SHP77 (cell line): ENCODE results near the gene LUZP1.
A peak's percentile ranks its signal among the peaks of the same experiment; 100 is the strongest.
"Not testable (repeated sequence)": the region's sequence is repeated elsewhere in the genome, so short reads cannot be mapped to it uniquely, and the experiment has no call there.

Source experiments
- DNase-seq, 2 experiments: peaks; one replicate each; lab custom pipeline; 2025; lab: John Stamatoyannopoulos, UW

LUZP1 gene

GRCh38 chr1:23168445-23169194, at the start of gene LUZP1:
TSS of gene LUZP1 (minus strand) at chr1:23168856.
- DNase-seq: peak; percentile 62 to 73

DNA sequence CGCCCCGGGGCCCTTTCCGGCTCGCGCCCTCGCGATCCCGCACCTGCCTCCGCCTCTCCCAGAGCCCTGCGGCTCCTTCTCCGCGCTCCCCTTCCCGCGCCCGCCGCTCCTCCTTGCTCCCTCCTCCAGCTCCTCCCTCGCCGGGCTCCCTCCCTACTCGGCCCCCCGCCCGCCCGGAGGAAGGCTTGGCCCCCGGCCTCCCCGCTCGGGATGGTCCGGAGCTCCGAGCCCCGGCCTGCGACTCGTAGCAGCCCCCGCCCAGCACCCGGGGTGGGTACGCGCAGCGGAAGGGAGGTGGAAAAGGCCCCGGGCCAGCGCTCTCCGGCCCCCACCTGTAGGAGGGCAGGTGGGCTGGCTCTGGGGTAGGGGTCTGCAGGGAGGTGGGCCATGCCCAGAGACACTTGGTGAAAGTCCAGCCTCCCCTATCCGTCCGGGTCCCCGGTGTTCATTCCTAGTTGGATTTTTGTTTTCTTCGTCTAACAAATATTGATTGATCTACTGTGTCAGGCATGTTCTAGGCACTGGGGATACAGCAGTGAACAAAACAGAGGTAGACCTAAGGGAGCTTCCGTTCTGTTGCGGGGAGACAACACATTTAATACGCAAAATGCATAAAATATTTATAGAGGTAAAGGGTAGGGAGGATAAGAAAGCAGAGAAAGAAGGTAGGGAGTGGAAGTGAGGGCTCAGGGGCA, 48.9 kb upstream of the LUZP1 start, which contains the start of gene HTR1D:
TSS of gene HTR1D (minus strand) at position 82 of the 695 bp plus-strand sequence. CDS start 23,283 bp downstream, outside the sequence.
- DNase-seq: no peak

GRCh38 chr1:23216771-23217420, 48.2 kb upstream of the LUZP1 start:
- no peak for DNase-seq

DNA sequence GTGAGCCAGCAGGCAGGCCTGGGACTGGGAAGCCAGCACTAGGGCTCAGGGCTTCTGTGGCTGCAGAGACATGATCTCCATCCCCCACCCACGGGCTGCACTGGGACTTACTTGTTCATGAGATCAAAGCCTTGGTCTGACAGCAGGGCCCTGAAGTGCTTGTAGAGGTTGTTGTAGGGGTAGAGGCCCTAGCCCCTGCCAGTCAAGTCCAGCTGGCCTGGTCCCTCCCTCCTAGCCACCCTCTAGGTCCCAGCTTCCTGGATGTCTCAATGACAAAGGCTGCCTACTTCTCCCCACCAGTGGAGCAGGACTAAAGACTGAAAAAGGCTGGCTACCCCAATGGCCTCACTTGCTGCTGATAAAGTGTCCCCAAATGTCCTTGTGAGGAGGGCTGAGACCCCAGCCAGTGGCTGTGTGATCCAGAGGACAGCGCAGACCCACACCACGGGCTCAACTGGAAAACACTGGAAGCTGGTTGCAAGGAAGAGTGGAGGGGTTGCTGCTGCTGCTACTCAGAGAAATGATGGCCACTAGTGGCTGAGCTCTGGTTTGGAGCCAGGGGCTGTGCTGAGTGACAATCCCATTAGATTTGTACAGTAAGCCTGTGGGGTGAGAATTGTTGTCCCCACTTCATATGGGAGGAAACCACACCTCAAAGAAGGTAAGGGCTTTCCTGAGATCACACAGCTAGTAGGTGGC, 47.2 kb upstream of the LUZP1 start:
- no peak for DNase-seq

- DNase-seq: no peak
Measured at GRCh38 chr1:23215291-23215690, 46.6 kb upstream of the LUZP1 start.

DNA sequence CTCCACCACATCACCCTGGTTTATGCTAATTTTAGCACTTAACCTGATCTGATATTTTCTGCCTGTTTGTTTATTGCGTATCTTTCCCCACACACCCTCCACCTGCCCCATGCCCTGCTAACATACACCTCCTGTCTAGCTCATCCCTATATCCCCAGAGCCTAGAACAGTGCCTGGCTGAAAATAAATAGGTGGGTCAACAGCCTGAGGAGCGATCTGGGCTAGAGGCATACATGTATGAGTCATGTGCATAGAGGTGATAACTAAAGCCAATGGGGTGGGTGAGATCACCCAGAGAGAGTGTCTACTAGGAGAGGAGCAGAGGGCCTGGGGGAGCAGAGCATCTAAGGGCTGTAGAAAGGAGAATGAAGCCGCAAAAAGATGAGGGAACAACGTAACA, 46.0 kb upstream of the LUZP1 start:
- no peak for DNase-seq

DNA sequence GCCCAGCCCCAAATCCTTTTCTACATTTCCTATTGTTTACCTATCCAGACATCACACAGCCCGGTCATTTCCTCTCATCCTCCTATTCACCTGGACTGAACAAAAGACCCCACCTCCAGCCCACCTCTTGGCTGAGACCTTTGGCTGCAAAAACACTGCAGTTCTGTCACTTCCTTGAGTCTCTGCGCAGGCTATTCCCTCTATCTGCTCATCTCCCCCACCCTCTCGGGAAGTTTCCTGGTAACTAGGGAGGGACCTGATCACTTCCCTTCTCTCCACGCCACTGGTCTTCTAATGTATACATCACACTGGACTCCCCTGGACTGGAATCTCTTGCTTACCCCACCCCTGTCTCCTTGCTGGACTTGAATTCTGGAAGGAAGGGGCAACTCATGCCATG, 43.3 kb upstream of the LUZP1 start:
- no peak for DNase-seq

DNA sequence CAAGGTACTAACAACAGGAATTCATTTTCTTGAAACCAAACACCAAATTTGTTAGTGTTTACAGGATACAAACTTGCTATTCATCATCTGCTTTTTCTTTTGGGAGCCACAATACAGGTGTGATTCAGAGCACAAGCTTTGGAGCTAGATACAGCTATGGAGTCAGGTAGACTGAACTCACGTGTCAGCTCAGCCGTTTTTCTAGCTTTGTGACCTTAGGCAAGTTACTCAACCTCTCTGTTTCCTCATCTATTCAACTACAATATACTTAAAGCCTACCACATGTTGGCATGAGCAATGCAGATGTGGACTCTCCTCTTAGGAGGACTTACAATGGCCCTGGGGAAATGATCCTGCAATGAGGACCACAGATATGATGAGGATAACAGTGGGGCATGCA, 42.3 kb upstream of the LUZP1 start:
- DNase-seq: no peak

GRCh38 chr1:23210351-23210785, 41.7 kb upstream of the LUZP1 start:
- no peak for DNase-seq

- DNase-seq: no peak
Measured at GRCh38 chr1:23209770-23210169, 41.1 kb upstream of the LUZP1 start.

GRCh38 chr1:23208527-23208926, 39.9 kb upstream of the LUZP1 start:
- no peak for DNase-seq

GRCh38 chr1:23207733-23208132, 39.1 kb upstream of the LUZP1 start:
- not testable (repeated sequence) for DNase-seq

- no peak for DNase-seq
Measured at GRCh38 chr1:23202263-23202749, 33.6 kb upstream of the LUZP1 start.

- DNase-seq: no peak
Measured at GRCh38 chr1:23200883-23201282, 32.2 kb upstream of the LUZP1 start.

- no peak for DNase-seq
Measured at GRCh38 chr1:23198373-23198772, 29.7 kb upstream of the LUZP1 start.

DNA sequence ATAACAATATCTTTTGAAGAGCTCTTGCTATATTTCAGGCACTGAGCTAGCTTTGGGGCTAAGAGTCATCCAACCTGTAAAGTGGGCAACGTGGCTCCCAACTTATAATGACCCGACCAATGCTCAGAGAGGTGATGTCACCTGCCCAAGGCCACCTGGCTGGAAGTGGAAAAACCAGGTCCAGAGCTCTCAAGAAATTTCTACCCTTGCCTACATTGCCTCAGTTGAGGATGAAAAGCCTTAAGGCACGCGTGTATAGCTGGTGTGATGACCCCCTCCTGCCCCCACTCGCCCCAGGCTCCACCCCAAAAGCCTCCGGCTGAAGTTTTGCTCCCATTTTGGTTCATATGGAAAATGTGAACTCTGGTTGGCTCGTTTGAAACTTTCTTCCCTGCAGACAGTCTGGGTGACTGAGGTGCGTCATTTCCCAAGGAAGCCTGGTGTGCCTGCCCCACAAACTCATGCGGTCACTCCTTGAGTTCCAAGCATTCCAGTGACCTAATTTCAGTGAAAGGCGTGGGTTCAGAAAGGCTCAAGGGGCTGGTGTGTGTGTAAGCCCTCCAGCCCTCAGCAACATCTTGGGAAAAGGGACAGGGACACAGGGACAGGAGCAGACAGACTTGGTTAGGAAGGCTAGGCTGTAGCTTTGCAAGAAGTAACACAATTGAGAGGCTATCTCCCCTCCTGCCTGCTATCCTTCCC, 28.1 kb upstream of the LUZP1 start:
- DNase-seq: no peak

- DNase-seq: no peak
Measured at GRCh38 chr1:23194119-23194984, 25.7 kb upstream of the LUZP1 start.

GRCh38 chr1:23193391-23194118, 24.9 kb upstream of the LUZP1 start:
- DNase-seq: no peak

GRCh38 chr1:23191199-23191598, 22.5 kb upstream of the LUZP1 start:
- DNase-seq: no peak
